IPS-18c (cell line): ENCODE measurements around the gene IQGAP2.
"Not testable (repeated sequence)": the region's sequence is repeated elsewhere in the genome, so short reads cannot be mapped to it uniquely, and the experiment has no call there.

Source experiments
- H3K4me3 ChIP-seq: 2 replicates; pipeline ENCODE4 v1.7.0; 2013; ENCODE audit warnings: low read depth, mild to moderate bottlenecking, low read length, moderate library complexity; ENCODE audit not compliant: insufficient read depth
- H3K9me3 ChIP-seq: one replicate; pipeline ENCODE4 v1.6.1; 2013; ENCODE audit warnings: mild to moderate bottlenecking, low read length, moderate library complexity; ENCODE audit not compliant: control insufficient read depth, insufficient read depth

The IQGAP2 gene

GRCh38 chr5:76649140-76649539, 246.1 kb downstream of the IQGAP2 start:
- H3K9me3 ChIP-seq = no peaks in the 10 kb centered on the region
- H3K4me3 ChIP-seq = no peak overlapping the region

GRCh38 chr5:76652809-76653414, 249.8 kb downstream of the IQGAP2 start:
- H3K4me3 ChIP-seq = no peak overlapping the region
- no peaks in the 10 kb centered on the region for H3K9me3 ChIP-seq

- no peak overlapping the region for H3K4me3 ChIP-seq
- H3K9me3 ChIP-seq = no peaks in the 10 kb centered on the region
These were observed 254.0 kb downstream of the IQGAP2 start for GRCh38 chr5:76657091-76657490.

GRCh38 chr5:76657683-76658311, 254.7 kb downstream of the IQGAP2 start:
- no peak overlapping the region for H3K4me3 ChIP-seq
- no peaks in the 10 kb centered on the region for H3K9me3 ChIP-seq

- H3K9me3 ChIP-seq = no peaks in the 10 kb centered on the region
- no peak overlapping the region for H3K4me3 ChIP-seq
These were observed 257.3 kb downstream of the IQGAP2 start for GRCh38 chr5:76660360-76660759.

- Histone ChIP-seq H3K4me3 (no peak overlapping the region), H3K9me3 (no peaks in the 10 kb centered on the region)
These were observed 259.4 kb downstream of the IQGAP2 start for GRCh38 chr5:76662521-76662920.

- Histone ChIP-seq H3K9me3 (no peaks in the 10 kb centered on the region), H3K4me3 (no peak overlapping the region)
These were observed 260.5 kb downstream of the IQGAP2 start for GRCh38 chr5:76663573-76663972.

GRCh38 chr5:76664079-76664478, 261.0 kb downstream of the IQGAP2 start:
- no peak overlapping the region for H3K4me3 ChIP-seq
- no peaks in the 10 kb centered on the region for H3K9me3 ChIP-seq

- Histone ChIP-seq H3K4me3 (no peak overlapping the region), H3K9me3 (no peaks in the 10 kb centered on the region)
These were observed 264.4 kb downstream of the IQGAP2 start for GRCh38 chr5:76667495-76667894.

- H3K9me3 ChIP-seq = no peaks in the 10 kb centered on the region
These were observed 266.2 kb downstream of the IQGAP2 start for GRCh38 chr5:76669245-76669644.

GRCh38 chr5:76670508-76670907, 267.4 kb downstream of the IQGAP2 start:
- H3K4me3 ChIP-seq = no peak overlapping the region
- H3K9me3 ChIP-seq = no peaks in the 10 kb centered on the region

More at GRCh38 chr5:76669245-76669644, 266.2 kb downstream of the IQGAP2 start:
- no peak overlapping the region for H3K4me3 ChIP-seq

GRCh38 chr5:76672242-76672641, 269.2 kb downstream of the IQGAP2 start:
- Histone ChIP-seq H3K4me3 (no peak overlapping the region), H3K9me3 (no peaks in the 10 kb centered on the region)

GRCh38 chr5:76673125-76673524, 270.0 kb downstream of the IQGAP2 start:
- Histone ChIP-seq H3K9me3 (no peaks in the 10 kb centered on the region), H3K4me3 (no peak overlapping the region)

GRCh38 chr5:76674330-76675066, 271.4 kb downstream of the IQGAP2 start:
- no peaks in the 10 kb centered on the region for H3K9me3 ChIP-seq
- H3K4me3 ChIP-seq = no peak overlapping the region

GRCh38 chr5:76675364-76675763, 272.3 kb downstream of the IQGAP2 start:
- Histone ChIP-seq H3K4me3 (no peak overlapping the region), H3K9me3 (no peaks in the 10 kb centered on the region)

GRCh38 chr5:76677849-76678472, 274.9 kb downstream of the IQGAP2 start:
- no peak overlapping the region for H3K4me3 ChIP-seq
- no peaks in the 10 kb centered on the region for H3K9me3 ChIP-seq

- Histone ChIP-seq H3K9me3 (no peaks in the 10 kb centered on the region), H3K4me3 (no peak overlapping the region)
These were observed 276.1 kb downstream of the IQGAP2 start for GRCh38 chr5:76679231-76679630.

- not testable (repeated sequence) for H3K4me3 ChIP-seq, H3K9me3 ChIP-seq
These were observed 277.7 kb downstream of the IQGAP2 start for GRCh38 chr5:76680826-76681225.
